ENCODE data around the gene VPS35L. TPM values are rescaled to one million over a fixed set of nuclear protein-coding genes. Genes with fewer than 3 reads are reported as not detected.

The VPS35L gene
- total and polyA plus RNA-seq, 10 of the 15 experiments (the other 5 are each of a cell fraction or from before 2014, with no cell fraction given) = 14.9 to 44.1 (median 26.3) TPM

DNA sequence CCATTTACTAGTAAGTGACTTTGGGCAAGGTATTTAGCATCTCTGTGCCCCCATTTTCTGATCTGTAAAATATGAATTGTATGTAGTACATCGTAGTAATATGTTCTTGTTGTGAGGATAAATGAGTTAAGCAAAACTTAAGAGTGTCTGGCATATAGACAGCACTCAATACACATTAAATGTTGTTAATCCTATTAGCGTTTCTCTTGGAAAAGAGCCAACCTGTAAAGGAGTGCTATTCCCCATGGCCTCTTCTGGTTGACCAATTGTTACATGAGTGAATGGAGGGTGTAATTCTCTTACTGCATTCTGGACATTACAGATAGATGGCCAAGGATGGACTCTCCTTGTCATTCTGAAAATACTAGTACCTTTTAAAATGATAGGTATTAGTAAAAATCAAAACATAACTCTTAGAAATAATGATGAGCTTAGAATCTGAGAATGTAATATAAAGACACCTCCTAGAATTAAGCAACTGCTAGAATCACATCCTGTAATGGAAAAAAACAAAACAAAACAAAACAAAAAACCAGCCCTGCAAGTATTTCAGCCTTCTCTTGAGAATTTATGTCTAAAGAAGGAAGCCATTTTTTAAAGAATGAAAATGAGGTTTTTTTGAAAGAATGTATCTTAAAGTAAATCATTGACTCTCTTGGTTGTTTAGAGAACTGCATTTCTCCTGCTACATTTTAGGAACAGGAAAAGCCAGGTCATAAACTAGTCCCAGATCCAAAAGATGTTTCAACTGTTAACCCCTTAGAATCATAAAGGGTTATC, 193.1 kb downstream of the VPS35L start:
- intact Hi-C loops (cut with micrococcal nuclease; ENCODE audit: unreplicated experiment) (no loop called here), in situ Hi-C loops (cut with MboI) (no loop called here)
- 48% methylated on average over 2 of the region's 2 CpGs for WGBS (ENCODE audit: insufficient coverage, insufficient replicate concordance, low lambda C conversion rate, missing lambda C conversion rate)
- Histone ChIP-seq H3K4me2 (ENCODE audit: control insufficient read depth, insufficient read depth) (no peak overlapping the region), H3K9ac (ENCODE audit: control insufficient read depth, insufficient read depth, low read length) (no peak overlapping the region), H3K4me3 (no peak overlapping the region), H3K9me3 (replicated peaks; ENCODE audit: control insufficient read depth, insufficient read depth, low read length) (no peaks in the 10 kb centered on the region), H3K27me3 (replicated peaks in 1 of 2; ENCODE audit: control insufficient read depth in 2 of 2, insufficient read depth in 2 of 2, low read length in 1 of 2) (no peaks in the 10 kb centered on the region), H3K79me2 (ENCODE audit: control insufficient read depth, insufficient read depth, low read length) (no peaks in the 10 kb centered on the region), H3K27ac (ENCODE audit: control insufficient read depth, insufficient read depth) (no peak overlapping the region), H2AFZ (ENCODE audit: control insufficient read depth, low read depth, low read length) (no peak overlapping the region), H4K20me1 (ENCODE audit: control insufficient read depth, insufficient read depth) (no peaks in the 10 kb centered on the region), H3K4me1 (ENCODE audit: control insufficient read depth, insufficient read depth, low read length) (no peaks in the 10 kb centered on the region), H3K36me3 (ENCODE audit: control insufficient read depth in 2 of 2, insufficient read depth in 2 of 2, low read length in 1 of 2) (no peaks in the 10 kb centered on the region)
- DNase-seq (ENCODE audit: low read depth, low spot score) (no peak), ATAC-seq (no peak), FAIRE-seq (no peak)
- ChIA-PET RAD21 (ENCODE audit: unreplicated experiment) (no interaction called here), SMC1A (ENCODE audit: uncharacterized antibody, unreplicated experiment) (interaction anchor here (1.5 to 1.9 kb wide), 3 partner anchors 10 to 26 kb away, joined by 5 to 8 read pairs (median 5); no protein-coding TSS in a partner anchor), CTCF (interaction anchor here (0.6 to 1.2 kb wide), 2 partner anchors 139 to 929 kb away, joined by 3 to 4 read pairs; no protein-coding TSS in a partner anchor), POLR2A (no interaction called here)
- BruUV-seq (replicated peaks) = no TSS peak
- TF ChIP-seq, protein P1, sequence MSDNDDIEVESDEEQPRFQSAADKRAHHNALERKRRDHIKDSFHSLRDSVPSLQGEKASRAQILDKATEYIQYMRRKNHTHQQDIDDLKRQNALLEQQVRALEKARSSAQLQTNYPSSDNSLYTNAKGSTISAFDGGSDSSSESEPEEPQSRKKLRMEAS (IDR thresholded peaks at IDR 0.05; ENCODE audit: low read depth, low read length) = no peak
- TF ChIP-seq, protein P2, sequence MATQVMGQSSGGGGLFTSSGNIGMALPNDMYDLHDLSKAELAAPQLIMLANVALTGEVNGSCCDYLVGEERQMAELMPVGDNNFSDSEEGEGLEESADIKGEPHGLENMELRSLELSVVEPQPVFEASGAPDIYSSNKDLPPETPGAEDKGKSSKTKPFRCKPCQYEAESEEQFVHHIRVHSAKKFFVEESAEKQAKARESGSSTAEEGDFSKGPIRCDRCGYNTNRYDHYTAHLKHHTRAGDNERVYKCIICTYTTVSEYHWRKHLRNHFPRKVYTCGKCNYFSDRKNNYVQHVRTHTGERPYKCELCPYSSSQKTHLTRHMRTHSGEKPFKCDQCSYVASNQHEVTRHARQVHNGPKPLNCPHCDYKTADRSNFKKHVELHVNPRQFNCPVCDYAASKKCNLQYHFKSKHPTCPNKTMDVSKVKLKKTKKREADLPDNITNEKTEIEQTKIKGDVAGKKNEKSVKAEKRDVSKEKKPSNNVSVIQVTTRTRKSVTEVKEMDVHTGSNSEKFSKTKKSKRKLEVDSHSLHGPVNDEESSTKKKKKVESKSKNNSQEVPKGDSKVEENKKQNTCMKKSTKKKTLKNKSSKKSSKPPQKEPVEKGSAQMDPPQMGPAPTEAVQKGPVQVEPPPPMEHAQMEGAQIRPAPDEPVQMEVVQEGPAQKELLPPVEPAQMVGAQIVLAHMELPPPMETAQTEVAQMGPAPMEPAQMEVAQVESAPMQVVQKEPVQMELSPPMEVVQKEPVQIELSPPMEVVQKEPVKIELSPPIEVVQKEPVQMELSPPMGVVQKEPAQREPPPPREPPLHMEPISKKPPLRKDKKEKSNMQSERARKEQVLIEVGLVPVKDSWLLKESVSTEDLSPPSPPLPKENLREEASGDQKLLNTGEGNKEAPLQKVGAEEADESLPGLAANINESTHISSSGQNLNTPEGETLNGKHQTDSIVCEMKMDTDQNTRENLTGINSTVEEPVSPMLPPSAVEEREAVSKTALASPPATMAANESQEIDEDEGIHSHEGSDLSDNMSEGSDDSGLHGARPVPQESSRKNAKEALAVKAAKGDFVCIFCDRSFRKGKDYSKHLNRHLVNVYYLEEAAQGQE (IDR thresholded peaks at IDR 0.05; ENCODE audit: low read depth, low read length) = no peak
- no peak for TF ChIP-seq CREB1 (IDR thresholded peaks at IDR 0.05; ENCODE audit: low read depth)
